ENCODE data around the gene DAAM1.

The DAAM1 gene

GRCh38 chr14:59317798-59318505 is 129.5 kb downstream of the DAAM1 start:
- H3K79me2 ChIP-seq (ENCODE audit: insufficient read depth, low read length): no peaks in the 10 kb centered on the region
- H4K20me1 ChIP-seq (ENCODE audit: insufficient read depth, low read length): no peaks in the 10 kb centered on the region
- no peaks in the 10 kb centered on the region for H3K4me1 ChIP-seq (ENCODE audit: insufficient read depth, low read length)
- no peak overlapping the region for H3K27ac ChIP-seq (ENCODE audit: low read length)
- H3K4me2 ChIP-seq (ENCODE audit: insufficient read depth, low read length): no peak overlapping the region
- H3K9ac ChIP-seq (ENCODE audit: low read depth, low read length): no peak overlapping the region
- H3K9me3 ChIP-seq (ENCODE audit: insufficient read depth, low read length, severe bottlenecking): no peaks in the 10 kb centered on the region
- no peaks in the 10 kb centered on the region for H3K27me3 ChIP-seq (ENCODE audit: insufficient read depth, low read length, poor library complexity)
- H3K4me3 ChIP-seq (ENCODE audit: low read depth in 1 of 2, low read length in 2 of 2): no peak overlapping the region
- H3K36me3 ChIP-seq (ENCODE audit: insufficient read depth, low read length): no peaks in the 10 kb centered on the region
- TF ChIP-seq EZH2 (IDR thresholded peaks at IDR 0.05; ENCODE audit: borderline replicate concordance, low read depth, low read length, severe bottlenecking): no peak
- ATAC-seq (ENCODE audit: insufficient read depth, low read depth) (no peak), DNase-seq (no peak)
- no peak overlapping the region for H2AFZ ChIP-seq (ENCODE audit: low read depth, low read length)

- Histone ChIP-seq H3K9me3 (ENCODE audit: insufficient read depth, low read length, severe bottlenecking) (no peaks in the 10 kb centered on the region), H3K27me3 (ENCODE audit: insufficient read depth, low read length, poor library complexity) (no peaks in the 10 kb centered on the region), H2AFZ (ENCODE audit: low read depth, low read length) (no peak overlapping the region), H3K36me3 (ENCODE audit: insufficient read depth, low read length) (no peaks in the 10 kb centered on the region), H3K4me2 (ENCODE audit: insufficient read depth, low read length) (no peak overlapping the region), H3K4me1 (ENCODE audit: insufficient read depth, low read length) (no peaks in the 10 kb centered on the region), H3K4me3 (ENCODE audit: low read depth in 1 of 2, low read length in 2 of 2) (no peak overlapping the region), H3K9ac (ENCODE audit: low read depth, low read length) (no peak overlapping the region), H3K27ac (ENCODE audit: low read length) (no peak overlapping the region), H4K20me1 (ENCODE audit: insufficient read depth, low read length) (no peaks in the 10 kb centered on the region), H3K79me2 (ENCODE audit: insufficient read depth, low read length) (no peaks in the 10 kb centered on the region)
- DNase-seq (no peak), ATAC-seq (ENCODE audit: insufficient read depth, low read depth) (no peak)
- no peak for TF ChIP-seq EZH2 (IDR thresholded peaks at IDR 0.05; ENCODE audit: borderline replicate concordance, low read depth, low read length, severe bottlenecking)
- no peak for TF ChIP-seq CTCF (IDR thresholded peaks at IDR 0.05; ENCODE audit: borderline replicate concordance, extremely low read depth, low read length, poor library complexity, severe bottlenecking)
Measured at GRCh38 chr14:59318908-59319307, 130.4 kb downstream of the DAAM1 start.

- no peaks in the 10 kb centered on the region for H3K36me3 ChIP-seq (ENCODE audit: insufficient read depth, low read length)
- no peak overlapping the region for H2AFZ ChIP-seq (ENCODE audit: low read depth, low read length)
- no peaks in the 10 kb centered on the region for H3K27me3 ChIP-seq (ENCODE audit: insufficient read depth, low read length, poor library complexity)
- H3K79me2 ChIP-seq (ENCODE audit: insufficient read depth, low read length): no peaks in the 10 kb centered on the region
- H3K4me3 ChIP-seq (ENCODE audit: low read depth in 1 of 2, low read length in 2 of 2): no peak overlapping the region
- no peak overlapping the region for H3K27ac ChIP-seq (ENCODE audit: low read length)
- H3K9me3 ChIP-seq (ENCODE audit: insufficient read depth, low read length, severe bottlenecking): no peaks in the 10 kb centered on the region
- DNase-seq (no peak), ATAC-seq (ENCODE audit: insufficient read depth, low read depth) (no peak)
- H3K4me2 ChIP-seq (ENCODE audit: insufficient read depth, low read length): no peak overlapping the region
- no peaks in the 10 kb centered on the region for H3K4me1 ChIP-seq (ENCODE audit: insufficient read depth, low read length)
- H3K9ac ChIP-seq (ENCODE audit: low read depth, low read length): no peak overlapping the region
- no peak for TF ChIP-seq EZH2 (IDR thresholded peaks at IDR 0.05; ENCODE audit: borderline replicate concordance, low read depth, low read length, severe bottlenecking)
- TF ChIP-seq CTCF (IDR thresholded peaks at IDR 0.05; ENCODE audit: borderline replicate concordance, extremely low read depth, low read length, poor library complexity, severe bottlenecking): no peak
- no peaks in the 10 kb centered on the region for H4K20me1 ChIP-seq (ENCODE audit: insufficient read depth, low read length)
Measured at GRCh38 chr14:59320361-59320760, 131.9 kb downstream of the DAAM1 start.

GRCh38 chr14:59320763-59321625 is 132.5 kb downstream of the DAAM1 start:
- Histone ChIP-seq H3K4me1 (ENCODE audit: insufficient read depth, low read length) (no peaks in the 10 kb centered on the region), H4K20me1 (ENCODE audit: insufficient read depth, low read length) (no peaks in the 10 kb centered on the region), H3K4me2 (ENCODE audit: insufficient read depth, low read length) (no peak overlapping the region), H3K36me3 (ENCODE audit: insufficient read depth, low read length) (peaks cover 4% of the 10 kb centered on the region; the same call in 1 of the 2 replicates), H3K4me3 (ENCODE audit: low read depth in 1 of 2, low read length in 2 of 2) (no peak overlapping the region), H3K79me2 (ENCODE audit: insufficient read depth, low read length) (no peaks in the 10 kb centered on the region), H3K9ac (ENCODE audit: low read depth, low read length) (no peak overlapping the region), H3K27ac (ENCODE audit: low read length) (no peak overlapping the region), H2AFZ (ENCODE audit: low read depth, low read length) (no peak overlapping the region), H3K9me3 (ENCODE audit: insufficient read depth, low read length, severe bottlenecking) (no peaks in the 10 kb centered on the region), H3K27me3 (ENCODE audit: insufficient read depth, low read length, poor library complexity) (no peaks in the 10 kb centered on the region)
- no peak for DNase-seq
- TF ChIP-seq EZH2 (IDR thresholded peaks at IDR 0.05; ENCODE audit: borderline replicate concordance, low read depth, low read length, severe bottlenecking): no peak
- no peak for ATAC-seq (ENCODE audit: insufficient read depth, low read depth)
